HG03575 (cell line): Measurements from ENCODE around the gene STK11.
"Not testable (repeated sequence)": the region's sequence is repeated elsewhere in the genome, so short reads cannot be mapped to it uniquely, and the experiment has no call there.

Experiments used
- ATAC-seq: cut with Tn5 transposase; IDR thresholded peaks from one replicate; pipeline ENCODE4 v1.9.1; 2021; ENCODE audit not compliant: unreplicated experiment, insufficient number of reproducible peaks, low FRiP score; ENCODE audit errors: extremely low read depth

Gene STK11

DNA sequence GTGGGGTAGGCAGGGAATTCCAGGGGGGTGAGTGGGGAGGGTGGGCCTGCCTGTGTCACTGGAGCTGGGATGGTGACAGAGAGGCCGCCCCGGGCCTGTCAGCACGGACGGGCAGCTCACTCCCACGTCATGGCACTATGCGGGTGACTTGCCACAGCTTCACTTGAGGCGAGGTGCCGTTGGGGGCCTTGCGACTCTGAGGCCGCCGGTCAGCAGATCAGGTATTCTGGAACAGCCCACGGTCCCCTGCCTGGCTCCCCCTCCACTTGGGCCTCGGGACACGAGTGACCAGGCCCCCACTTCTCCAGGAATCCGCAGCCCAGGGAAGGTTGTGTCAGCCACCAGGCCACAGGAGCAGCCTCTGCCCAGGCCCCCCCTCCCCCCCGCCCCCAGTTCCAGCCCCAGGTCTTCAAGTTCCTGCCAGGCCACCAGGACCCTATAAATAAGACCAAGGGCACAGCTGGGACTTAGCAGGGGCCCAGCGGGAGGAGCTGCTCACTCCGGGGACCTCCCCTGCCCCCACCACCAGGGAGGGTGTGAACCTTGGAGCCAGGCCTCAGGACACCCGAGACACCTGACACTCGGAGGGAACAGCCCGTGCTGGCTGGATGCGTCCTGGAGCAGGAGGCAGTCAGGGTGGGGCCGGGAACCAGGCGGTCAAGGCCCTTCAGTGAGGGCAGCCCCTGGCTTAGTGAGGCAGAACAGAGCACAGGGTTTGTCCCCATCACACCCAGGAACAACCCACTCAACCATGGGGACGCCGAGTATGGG lies 40.1 kb downstream of the STK11 start:
- no peak for ATAC-seq

DNA sequence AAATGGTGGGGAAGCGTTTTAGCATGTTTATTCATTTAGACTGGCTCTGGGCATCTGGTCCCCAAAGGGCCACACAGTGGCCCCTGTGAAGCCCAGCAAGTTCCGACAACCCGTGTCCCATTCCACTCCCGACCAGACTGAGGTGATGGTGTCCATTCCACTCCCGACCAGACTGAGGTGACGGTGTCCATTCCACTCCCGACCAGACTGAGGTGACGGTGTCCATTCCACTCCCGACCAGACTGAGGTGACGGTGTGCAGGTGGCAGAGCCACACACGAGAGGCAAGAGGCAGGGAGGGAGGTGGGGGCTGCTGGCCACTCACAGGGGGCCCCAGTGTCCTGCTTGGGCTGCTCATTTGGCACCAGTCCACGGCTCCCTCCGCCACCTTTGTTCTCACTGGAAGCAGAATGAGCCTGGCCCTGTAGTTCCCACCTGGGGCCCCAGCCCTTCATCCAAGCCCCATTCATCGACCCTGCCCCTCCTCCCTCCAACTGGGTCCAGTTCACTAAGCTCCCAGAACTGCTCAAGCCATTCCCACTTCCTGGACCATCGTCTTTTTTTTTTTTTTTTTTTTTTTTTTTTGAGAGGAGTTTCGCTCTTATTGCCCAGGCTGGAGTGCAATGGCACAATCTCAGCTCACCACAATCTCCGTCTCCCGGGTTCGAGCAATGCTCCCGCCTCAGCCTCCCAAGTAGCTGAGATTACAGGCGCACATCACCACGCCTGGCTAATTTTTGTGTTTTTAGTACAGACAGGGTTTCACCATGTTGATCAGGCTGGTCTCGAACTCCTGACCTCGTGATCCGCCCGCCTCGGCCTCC lies 40.9 kb downstream of the STK11 start:
- not testable (repeated sequence) for ATAC-seq

DNA sequence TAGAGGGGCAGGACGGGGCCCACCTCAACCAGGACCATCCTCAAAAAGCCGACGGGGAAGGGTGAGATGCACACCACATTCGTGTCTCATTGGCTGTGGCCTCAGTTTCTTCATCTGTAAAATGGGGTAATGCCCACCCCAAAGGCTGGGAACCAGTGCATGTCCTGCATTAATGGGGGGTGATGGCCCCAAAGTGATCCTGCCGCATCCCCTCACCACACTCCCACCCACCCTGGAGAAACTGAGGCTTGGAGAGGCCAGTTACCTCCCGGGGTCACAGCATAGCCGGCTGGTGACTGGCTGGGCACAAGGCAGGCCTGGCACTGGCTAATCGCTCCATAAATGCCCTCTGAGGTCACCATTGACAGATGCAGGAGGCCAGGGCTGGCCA lies 42.2 kb downstream of the STK11 start:
- ATAC-seq = no peak

DNA sequence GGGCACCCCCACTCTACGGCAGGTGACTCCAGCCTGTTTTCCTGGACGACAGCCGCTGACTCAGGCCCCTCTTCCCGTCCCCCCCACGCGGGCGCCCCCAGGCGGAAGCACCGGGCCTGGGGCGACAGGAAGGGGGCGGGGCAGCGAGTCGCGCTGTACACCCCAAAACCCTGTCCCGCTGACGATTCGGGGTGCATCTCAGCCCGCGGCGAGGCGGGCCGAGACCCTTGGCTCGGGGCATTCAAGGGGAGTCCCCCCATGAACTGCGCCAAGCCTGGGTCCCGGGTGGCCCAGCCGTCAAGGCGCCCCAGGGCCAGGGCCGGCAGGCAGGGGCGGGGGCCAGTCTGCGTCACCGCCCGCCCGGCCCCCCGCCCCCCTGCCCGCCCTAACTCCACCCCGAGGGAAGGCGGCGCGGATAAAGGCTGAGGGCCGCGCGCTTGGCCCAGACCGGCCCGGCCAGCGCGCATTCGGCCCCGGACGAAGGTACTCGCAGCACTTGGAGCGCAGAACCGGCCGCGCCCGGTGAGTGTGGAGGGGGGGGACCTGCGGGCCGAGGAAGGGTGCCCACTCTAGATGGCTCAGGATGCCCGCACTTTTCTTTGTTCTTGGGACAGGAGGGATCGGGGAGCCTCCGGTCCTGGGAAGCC lies 42.7 kb downstream of the STK11 start, which contains the start of gene MIDN:
Gene MIDN (plus strand): TSS at position 445 of the 647 bp plus-strand sequence. CDS start 1,714 bp downstream, outside the sequence.
- ATAC-seq = no peak

DNA sequence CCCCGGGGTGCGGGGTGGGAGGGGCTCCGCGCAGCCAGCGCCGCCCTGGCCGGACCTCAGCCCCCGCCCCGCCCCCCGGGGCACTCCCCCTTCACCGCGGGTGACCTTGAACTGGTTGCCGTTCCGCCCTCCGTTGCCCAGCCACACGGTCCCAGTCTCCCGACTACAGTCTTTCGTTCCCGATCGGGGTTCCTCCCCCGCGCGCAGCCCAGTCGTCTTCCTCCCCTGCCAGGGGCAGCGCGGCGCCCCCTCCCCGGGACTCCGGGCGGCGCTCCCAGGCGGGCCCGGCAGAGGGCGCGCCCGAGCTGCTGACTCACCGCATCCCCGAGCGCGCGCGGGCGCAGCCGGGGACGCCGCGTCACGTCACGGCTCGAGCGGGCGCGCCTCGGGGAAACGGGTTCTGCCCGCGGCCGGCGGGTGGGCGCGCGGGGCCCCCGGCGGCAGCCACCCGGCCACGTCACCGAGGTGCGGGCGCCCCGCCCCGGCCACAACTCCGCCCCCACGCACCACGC lies 43.3 kb downstream of the STK11 start:
- no peak for ATAC-seq

DNA sequence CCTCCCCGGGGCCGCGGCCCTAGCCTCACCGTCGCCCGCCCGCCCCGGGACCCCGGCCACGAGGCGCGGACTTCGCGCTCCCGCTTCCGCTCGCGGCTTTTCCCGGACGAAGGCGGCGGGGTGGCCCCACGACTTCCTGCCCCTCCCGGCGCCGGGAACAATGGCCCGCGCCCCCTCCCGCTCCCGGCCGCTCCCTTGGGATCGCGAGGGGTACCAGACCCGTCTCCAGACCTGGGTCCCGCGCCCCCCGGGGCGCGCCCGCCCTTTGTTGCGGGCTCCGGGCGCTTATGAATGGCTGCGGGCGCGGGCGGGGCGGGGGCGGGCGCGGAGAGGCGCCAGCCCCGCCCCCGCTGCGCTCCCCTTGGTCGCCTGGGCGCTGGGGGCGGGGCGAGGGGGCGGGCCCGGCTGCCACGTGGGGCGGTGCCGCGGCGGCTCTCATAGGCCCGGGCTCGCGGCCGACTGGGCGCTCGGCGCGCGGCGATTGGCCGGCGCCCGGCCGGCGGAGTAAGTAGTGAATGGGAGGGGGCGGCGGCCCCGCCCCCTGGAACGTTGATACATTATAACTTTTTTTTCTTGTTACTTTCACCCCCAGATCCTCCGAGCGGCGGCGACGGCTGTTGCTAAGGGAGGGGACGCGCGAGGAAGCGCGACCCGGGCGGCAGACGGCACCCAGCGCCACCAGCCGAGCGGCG lies 43.9 kb downstream of the STK11 start:
- ATAC-seq = no peak

DNA sequence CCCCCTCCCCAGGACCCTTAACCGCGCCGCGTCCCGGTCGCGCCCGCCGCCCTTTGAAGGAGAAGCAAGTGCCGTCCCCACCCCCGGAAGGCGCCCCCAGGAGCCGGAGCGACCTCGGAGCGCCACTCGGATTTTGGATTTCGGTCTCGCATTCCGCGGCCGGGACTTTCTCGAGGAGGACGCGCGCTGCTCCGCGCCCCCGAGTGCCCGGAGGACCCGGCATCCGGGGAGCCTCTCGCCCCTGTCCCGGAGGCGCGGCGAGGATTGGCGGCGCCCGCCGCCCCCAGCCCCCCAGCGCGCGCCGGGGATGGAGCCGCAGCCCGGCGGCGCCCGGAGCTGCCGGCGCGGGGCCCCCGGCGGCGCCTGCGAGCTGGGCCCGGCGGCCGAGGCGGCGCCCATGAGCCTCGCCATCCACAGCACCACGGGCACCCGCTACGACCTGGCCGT lies 44.4 kb downstream of the STK11 start:
- ATAC-seq = no peak

DNA sequence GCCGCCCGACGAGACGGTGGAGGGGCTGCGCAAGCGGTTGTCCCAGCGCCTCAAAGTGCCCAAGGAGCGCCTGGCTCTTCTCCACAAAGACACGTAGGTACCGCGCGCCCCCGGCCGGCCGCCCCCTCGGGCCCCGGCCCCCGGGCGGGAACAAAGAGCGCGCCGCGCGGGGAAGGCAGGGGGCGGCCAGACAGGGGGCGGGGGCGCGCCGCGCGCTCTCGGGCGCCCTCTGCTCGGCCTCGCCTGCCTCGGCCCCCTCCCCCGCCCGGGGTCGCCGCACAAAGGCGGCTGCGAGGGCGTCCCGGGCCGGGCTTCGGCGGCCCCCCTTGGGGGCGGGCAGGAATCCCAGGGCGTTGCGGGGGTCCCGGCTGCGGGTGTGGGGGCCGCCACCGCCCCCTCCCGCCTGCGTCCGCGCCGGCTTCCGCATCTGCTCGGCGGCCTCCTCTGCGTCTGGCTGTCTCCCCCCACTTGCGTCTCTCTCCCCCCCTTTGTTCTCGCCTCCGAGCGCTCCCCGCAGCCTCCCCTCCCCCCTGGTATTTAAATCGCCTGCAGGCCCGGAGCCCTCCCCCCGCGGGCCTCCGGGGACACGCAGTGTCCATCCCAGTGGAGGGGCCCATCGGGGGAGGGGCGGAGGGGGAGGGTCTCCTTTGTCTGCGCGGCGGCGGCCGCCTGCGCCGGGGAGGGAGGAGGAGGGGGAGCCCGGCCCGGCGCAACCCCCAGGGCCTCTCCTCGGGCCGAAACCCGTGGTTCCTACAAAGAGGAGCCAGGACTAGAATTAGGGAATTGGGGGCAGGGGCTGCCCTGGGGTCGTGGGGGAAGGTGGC lies 45.1 kb downstream of the STK11 start:
- no peak for ATAC-seq

DNA sequence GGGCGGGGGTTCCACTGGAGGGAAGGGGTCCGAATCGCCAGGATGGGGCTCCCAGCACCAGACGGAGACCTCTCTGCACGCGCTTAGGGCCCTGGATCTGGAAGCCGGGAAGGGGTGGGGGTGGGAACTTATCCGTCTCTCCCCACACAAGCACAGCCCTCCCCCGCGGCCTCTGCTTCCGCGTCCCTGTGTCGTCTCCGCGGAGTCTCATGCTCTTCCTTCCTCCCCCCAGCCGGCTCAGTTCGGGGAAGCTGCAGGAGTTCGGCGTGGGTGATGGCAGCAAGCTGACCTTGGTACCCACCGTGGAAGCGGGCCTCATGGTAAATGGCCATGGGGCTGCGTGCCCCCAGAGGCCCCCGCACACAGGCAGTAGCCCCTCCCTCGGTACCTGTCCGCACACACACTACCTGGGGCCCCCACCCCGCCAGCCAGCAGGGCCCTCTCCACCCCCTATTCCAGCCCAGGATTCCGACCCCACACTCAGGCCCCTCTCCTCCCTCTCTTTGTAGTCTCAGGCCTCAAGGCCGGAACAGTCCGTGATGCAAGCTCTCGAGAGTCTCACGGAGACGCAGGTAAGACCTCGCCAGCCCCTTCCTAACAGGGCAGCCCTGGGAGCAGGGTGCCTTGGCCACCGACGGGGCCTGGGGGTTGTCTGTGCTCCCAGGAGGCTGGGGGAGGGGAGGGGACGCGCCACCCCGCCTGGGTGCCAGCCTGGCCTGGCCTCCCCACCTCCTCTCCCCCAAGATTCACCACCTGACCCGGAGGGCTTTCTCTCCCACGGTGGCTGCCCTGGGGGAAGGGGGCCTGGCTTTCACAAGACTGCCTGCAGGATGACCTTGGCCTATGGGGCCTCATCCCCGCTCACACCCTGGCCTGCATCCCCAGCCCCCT lies 46.0 kb downstream of the STK11 start:
- ATAC-seq = no peak

DNA sequence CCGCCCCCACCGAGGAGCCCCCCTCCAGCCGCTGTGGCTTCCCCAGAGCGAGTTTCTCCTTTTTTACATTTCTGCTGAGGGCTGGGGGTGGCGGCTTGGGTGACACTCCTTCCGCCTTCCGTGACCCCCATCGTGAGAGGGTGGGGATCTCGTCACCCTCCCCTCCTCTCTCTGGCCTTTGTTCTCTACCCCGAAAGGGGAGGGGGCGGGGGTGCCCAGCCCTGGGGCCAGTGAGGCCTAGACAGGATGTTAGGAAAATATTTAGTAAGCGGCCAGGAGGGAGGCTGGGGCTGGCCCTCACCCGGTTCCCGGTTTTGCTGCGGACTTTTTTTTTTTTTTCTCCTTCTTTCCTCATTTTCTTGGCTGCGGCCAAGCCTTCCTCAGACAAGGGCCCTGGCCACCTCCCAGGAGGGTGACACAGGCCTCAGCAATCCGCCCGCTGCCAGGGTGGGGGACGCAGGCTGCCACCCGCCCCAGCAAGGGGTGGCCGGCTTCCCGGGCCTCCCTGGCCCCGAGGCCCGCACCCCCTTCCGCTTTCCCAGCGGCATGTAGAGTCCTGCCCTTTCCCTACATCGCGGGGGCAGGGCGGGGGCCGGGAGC lies 46.7 kb downstream of the STK11 start:
- no peak for ATAC-seq

DNA sequence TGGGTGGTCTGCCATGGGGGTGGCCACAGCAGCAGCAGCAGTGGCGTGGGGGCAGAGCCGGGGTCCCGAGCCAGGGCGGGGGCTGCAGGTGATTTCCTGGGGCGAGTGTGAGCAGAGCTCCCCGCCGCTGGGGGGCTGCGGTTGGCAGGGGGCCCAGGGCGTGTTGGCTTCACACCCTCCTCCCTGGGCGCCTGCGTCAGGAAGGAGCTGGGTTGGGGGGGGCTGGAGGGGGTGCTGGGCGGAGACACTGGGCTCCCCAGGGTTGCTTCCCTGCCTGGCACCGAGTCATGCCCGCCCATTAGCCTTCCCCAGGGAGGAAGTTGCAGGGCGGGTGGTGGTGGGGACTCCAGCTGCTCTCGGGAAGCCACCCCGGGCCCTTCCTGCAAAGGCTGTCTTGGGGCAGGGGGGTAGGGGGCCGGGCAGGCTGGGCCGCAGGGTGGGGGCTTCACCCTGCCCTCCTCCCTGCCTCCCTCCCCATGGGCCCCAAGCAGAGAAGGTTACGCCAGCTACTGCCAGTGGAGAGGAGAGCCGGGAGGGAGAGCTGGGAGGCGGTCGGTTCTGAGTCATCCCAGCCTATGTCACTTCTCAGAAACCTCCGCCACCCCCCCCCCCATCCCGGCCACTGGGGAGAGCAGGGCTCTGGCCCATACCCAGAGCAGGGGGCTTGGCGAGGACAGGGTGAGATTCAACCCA lies 47.4 kb downstream of the STK11 start:
- no peak for ATAC-seq

DNA sequence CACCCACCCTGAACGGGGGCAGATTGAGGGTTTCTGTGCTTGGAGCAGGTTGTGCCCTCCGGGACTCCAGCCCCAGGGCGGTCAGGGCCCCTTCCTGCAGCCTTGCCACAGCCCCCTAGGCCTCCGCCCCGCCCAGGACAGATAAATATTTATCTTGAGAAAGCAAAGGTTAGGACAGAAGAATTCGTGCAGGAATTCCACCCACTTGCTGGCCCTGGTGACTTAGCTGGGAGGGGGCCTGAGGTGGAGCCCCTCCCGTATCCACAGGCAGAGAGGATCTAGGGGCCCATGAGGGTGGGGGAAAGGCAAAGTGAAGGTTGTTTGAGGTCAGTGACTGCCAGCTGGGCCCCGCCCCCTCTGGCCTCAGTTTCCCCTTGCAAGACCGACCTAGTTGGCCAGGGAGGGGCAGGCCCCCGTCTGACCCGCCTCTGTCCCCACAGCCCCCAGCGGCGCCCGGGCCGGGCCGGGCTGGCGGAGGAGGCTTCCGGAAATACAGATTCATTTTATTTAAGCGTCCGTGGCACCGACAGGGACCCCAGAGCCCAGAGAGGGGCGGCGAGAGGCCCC lies 48.0 kb downstream of the STK11 start:
- ATAC-seq = no peak

DNA sequence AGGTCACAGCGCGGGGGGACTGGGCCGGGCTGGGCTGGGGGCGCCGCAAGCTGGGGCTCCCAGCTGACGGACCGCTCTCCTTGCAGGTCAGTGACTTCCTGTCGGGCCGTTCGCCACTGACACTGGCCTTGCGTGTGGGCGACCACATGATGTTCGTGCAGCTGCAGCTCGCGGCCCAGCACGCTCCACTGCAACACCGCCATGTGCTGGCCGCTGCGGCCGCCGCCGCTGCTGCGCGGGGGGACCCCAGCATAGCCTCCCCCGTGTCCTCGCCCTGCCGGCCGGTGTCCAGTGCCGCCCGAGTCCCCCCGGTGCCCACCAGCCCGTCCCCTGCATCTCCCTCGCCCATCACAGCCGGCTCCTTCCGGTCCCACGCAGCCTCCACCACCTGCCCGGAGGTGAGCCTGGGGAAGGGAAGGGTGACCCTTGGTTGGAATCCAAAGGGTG lies 48.5 kb downstream of the STK11 start:
- no peak for ATAC-seq

DNA sequence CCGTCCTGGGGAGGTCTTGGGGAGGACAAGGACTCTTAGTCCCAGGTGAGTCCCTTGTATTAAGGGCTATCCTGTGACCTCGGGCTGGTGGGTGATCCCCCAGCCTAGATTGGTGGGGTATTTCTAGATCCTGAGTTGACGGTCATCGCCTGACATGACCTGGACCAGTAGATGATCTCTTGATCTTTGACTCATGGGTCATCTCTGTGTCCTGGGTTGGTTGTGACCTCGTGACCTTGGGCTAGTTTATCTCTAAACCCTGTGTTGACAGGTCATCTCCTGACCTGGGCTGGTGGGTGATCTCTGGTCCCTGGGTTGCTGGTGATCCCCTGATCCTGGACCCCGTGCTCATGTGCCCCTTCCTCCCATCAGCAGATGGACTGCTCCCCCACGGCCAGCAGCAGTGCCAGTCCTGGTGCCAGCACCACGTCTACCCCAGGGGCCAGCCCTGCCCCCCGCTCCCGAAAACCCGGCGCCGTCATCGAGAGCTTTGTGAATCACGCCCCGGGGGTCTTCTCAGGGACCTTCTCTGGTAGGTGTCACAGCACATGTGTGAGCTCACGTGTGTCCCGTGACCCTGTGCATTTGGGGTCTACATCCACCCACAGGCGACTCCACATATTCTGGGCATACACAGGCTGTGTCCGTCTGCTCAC lies 49.1 kb downstream of the STK11 start:
- ATAC-seq = no peak
